Gastrocnemius medialis (tissue), 4 donors: ENCODE measurements around the gene LRRC51. TPM values are rescaled to one million over a fixed set of nuclear protein-coding genes. Genes with fewer than 3 reads are reported as not detected.

Experiments
- ATAC-seq, 2 donors: fragments of 150-250 bp; one replicate each; pipeline ENCODE4 v1.9.1; 2016
- DNase-seq, 2 donors: peaks; one replicate each; pipeline ENCODE4 v3.0.0-alpha.2; 2019
- H3K27ac ChIP-seq, 4 donors: fragments of 200-600 bp; sonication (generic); 1 replicate in 1 of 4; 2 replicates in 3 of 4; pipeline ENCODE4 v1.5.1; 2016 to 2018; ENCODE audit warnings: mild to moderate bottlenecking in 2 of 4, moderate library complexity in 1 of 4
- H3K27me3 ChIP-seq, 3 donors: fragments of 200-600 bp; sonication (generic) in 2 of 3; 1 replicate in 1 of 3; 2 replicates in 2 of 3; pipeline versions ENCODE4 v1.5.1 to v1.6.0; 2016 to 2019; ENCODE audit warnings: mild to moderate bottlenecking in 1 of 3, moderate library complexity in 1 of 3
- H3K36me3 ChIP-seq, 2 donors: fragments of 200-600 bp; sonication (generic) in 1 of 2; one replicate each; pipeline ENCODE4 v1.5.1; 2017 to 2018
- H3K4me1 ChIP-seq, 2 donors: fragments of 200-600 bp; sonication (generic) in 1 of 2; one replicate each; pipeline ENCODE4 v1.5.1; 2016 to 2017; ENCODE audit warnings: mild to moderate bottlenecking in 2 of 2
- H3K4me3 ChIP-seq, 4 donors: fragments of 200-600 bp; sonication (generic) in 3 of 4; 1 replicate in 1 of 4; 2 replicates in 3 of 4; pipeline ENCODE4 v1.5.1; 2016 to 2019; ENCODE audit warnings: mild to moderate bottlenecking in 2 of 4
- H3K9me3 ChIP-seq, 3 donors: fragments of 200-600 bp; sonication (generic) in 2 of 3; 1 replicate in 1 of 3; 2 replicates in 2 of 3; pipeline ENCODE4 v1.5.1; 2016 to 2019
- POLR2A ChIP-seq, 2 donors: fragments of 450-650 bp; IDR thresholded peaks; one replicate each; pipeline ENCODE4 v1.6.1; 2017; ENCODE audit warnings: antibody characterized with exemption in 2 of 2, mild to moderate bottlenecking in 2 of 2, moderate library complexity in 2 of 2
- in situ Hi-C, 4 donors: fragments of 200-750 bp; cut with MboI; loops; one replicate each; pipeline versions ENCODE4 v1.15.0 to v1.8.0; 2017; ENCODE audit warnings: low sequenced_read_pairs in 4 of 4
- intact Hi-C: fragments of 100-400 bp; cut with DNase I; formaldehyde crosslinking; loops from one replicate; pipeline ENCODE4 v1.15.1; 2023; ENCODE audit warnings: low total_unique reads
- microRNA-seq, 2 donors: library from miRNA; unstranded; fragments of <30 nt; microRNA quantifications; one replicate each; pipeline ENCODE4, GENCODE V29; 2016; ENCODE audit warnings: borderline replicate concordance in 2 of 2
- total RNA-seq, 4 donors: library from RNA; depleted of rRNA; stranded (reverse); fragments of >200 nt; gene quantifications; one replicate each; pipeline versions ENCODE4 v1.1.0 to v1.2.3, GENCODE V29; 2016
- TF ChIP-seq, protein P1 (sequence below), 5 experiments: fragments of 450-650 bp in 3 of 5; fragments of 200-600 bp in 2 of 5; sonication (generic) in 2 of 5; IDR thresholded peaks in 4 of 5; conservative IDR thresholded peaks in 1 of 5; 1 replicate in 4 of 5; 2 replicates in 1 of 5; pipeline ENCODE4 v1.5.1; 2016 to 2019; ENCODE audit warnings: antibody characterized with exemption in 5 of 5, mild to moderate bottlenecking in 3 of 5, moderate library complexity in 3 of 5

LRRC51 gene
- total RNA-seq, 4 donors from 2014 or later = 3.6 to 9.5 (median 5.3) TPM

DNA sequence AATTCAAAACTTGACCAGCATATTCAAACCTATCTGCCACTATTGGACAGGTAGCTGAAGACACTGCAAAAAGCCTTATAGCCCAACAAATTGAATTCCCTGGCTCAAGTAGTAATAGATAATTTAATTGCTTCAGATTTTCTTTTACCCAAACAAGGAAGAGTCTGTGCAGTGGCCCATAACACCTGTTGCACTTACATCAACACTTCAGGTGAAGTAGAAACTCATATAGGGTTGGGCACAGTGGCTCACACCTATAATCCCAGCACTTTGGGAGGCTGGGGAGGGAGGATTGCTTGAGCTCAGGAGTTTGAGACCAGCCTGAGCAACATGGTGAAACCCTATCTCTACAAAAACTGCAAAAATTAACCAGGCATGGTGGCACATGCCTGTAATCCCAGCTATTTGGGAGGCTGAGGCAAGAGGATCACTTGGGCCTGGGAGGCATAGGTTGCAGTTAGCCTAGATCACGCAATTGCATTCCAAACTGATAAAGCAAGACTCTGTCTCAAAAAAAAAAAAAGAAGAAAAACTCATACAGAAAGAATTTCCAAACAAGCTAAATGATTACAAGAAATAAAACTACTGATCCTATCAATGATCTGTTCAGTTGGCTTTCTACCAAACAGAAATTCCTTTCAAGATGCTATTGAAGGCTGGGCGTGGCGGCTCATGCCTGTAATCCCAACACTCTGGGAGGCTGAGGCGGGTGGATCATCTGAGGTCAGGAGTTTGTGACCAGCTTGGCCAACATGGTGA is 64.3 kb downstream of the LRRC51 start:
- H3K36me3 ChIP-seq = no peaks in the 10 kb centered on the region
- H3K27me3 ChIP-seq = no peaks in the 10 kb centered on the region
- TF ChIP-seq, protein P1, sequence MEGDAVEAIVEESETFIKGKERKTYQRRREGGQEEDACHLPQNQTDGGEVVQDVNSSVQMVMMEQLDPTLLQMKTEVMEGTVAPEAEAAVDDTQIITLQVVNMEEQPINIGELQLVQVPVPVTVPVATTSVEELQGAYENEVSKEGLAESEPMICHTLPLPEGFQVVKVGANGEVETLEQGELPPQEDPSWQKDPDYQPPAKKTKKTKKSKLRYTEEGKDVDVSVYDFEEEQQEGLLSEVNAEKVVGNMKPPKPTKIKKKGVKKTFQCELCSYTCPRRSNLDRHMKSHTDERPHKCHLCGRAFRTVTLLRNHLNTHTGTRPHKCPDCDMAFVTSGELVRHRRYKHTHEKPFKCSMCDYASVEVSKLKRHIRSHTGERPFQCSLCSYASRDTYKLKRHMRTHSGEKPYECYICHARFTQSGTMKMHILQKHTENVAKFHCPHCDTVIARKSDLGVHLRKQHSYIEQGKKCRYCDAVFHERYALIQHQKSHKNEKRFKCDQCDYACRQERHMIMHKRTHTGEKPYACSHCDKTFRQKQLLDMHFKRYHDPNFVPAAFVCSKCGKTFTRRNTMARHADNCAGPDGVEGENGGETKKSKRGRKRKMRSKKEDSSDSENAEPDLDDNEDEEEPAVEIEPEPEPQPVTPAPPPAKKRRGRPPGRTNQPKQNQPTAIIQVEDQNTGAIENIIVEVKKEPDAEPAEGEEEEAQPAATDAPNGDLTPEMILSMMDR (IDR thresholded peaks at IDR 0.05 in 4 of 5, conservative IDR thresholded peaks at IDR 0.05 in 1 of 5) = no peak
- TF ChIP-seq POLR2A (IDR thresholded peaks at IDR 0.05) = no peak
- H3K27ac ChIP-seq = no peak overlapping the region
- no peaks in the 10 kb centered on the region for H3K9me3 ChIP-seq
- in situ Hi-C loops = no loop called here
- DNase-seq (no peak), ATAC-seq (no peak)
- intact Hi-C loops = loop anchor here (1.0 to 2.0 kb wide), 2 partner anchors 120 to 166 kb away; no protein-coding TSS in a partner anchor
- H3K4me3 ChIP-seq = no peak overlapping the region
- no peaks in the 10 kb centered on the region for H3K4me1 ChIP-seq

Small RNA genes lying within 50 kb of the gene (microRNA-seq; reads per million reads assigned to microRNA genes)
- 0 to 1.2 reads per million in 2 donors for gene MIR3165

Other genes with a start within 250 kb of the LRRC51 start
- gene DEFB108B, start 247.7 kb upstream of the LRRC51 start, total RNA-seq = not detected
- gene DEFB131B, start 202.4 kb upstream of the LRRC51 start, total RNA-seq = not detected
- gene XNDC1N, start 152.3 kb upstream of the LRRC51 start, total RNA-seq = 10 to 100 TPM in 1 of 4 donors, 1 to 10 TPM in 2, under 1 TPM in 1; 0.75 to 15.9 (median 2.2) TPM
- 10 to 100 TPM; 25.0 to 35.5 (median 26.7) TPM for gene RNF121, start 151.8 kb upstream of the LRRC51 start, total RNA-seq
- gene IL18BP, start 81.9 kb upstream of the LRRC51 start, total RNA-seq = 1 to 10 TPM in 3 of 4 donors, under 1 TPM in 1; 0.91 to 3.0 (median 2.5) TPM
- gene NUMA1, start 308 bp upstream of the LRRC51 start, total RNA-seq = 100 to 1,000 TPM; 163 to 272 (median 202) TPM
- gene LAMTOR1, start 22.4 kb downstream of the LRRC51 start, total RNA-seq = 100 to 1,000 TPM in 2 of 4 donors, 10 to 100 TPM in 2; 75.0 to 146 (median 104) TPM
- gene TOMT, start 25.1 kb downstream of the LRRC51 start, total RNA-seq = not detected
- 10 to 100 TPM; 21.2 to 39.3 (median 32.4) TPM for gene ANAPC15, start 31.8 kb downstream of the LRRC51 start, total RNA-seq
- 1 to 10 TPM in 1 of 4 donors, not detected in 3; 1.1 TPM for gene FOLR3, start 54.9 kb downstream of the LRRC51 start, total RNA-seq
- gene FOLR1, start 111.3 kb downstream of the LRRC51 start, total RNA-seq = not detected
- 10 to 100 TPM in 3 of 4 donors, 1 to 10 TPM in 1; 7.5 to 14.6 (median 13.0) TPM for gene FOLR2, start 135.9 kb downstream of the LRRC51 start, total RNA-seq
- 100 to 1,000 TPM in 3 of 4 donors, 10 to 100 TPM in 1; 75.6 to 112 (median 107) TPM for gene INPPL1, start 143.9 kb downstream of the LRRC51 start, total RNA-seq
- not detected for gene PHOX2A, start 163.3 kb downstream of the LRRC51 start, total RNA-seq